A673 (cell line): ENCODE data around the gene MVB12B. TPM values are rescaled to one million over a fixed set of nuclear protein-coding genes. Genes with fewer than 3 reads are reported as not detected.

Experiments used
- BruUV-seq: library from RNA; stranded (reverse); fragments of 400-500 nt; replicated peaks from 2 replicates; lab custom pipeline; 2021; lab: Mats Ljungman, UMichigan
- CTCF ChIA-PET: fragments of 300-600 bp; sonication (Branson Sonifier 250); formaldehyde crosslinking; loops from one replicate; lab custom pipeline; 2022; ENCODE audit warnings: antibody characterized with exemption; lab: Charles Lee
- POLR2A ChIA-PET: fragments of 300-600 bp; sonication (Branson Sonifier 250); formaldehyde crosslinking; loops from one replicate; lab custom pipeline; 2022; ENCODE audit warnings: antibody characterized with exemption; ENCODE audit not compliant: low non-redundant PET; lab: Charles Lee
- DNase-seq: peaks from one replicate; pipeline ENCODE4 v3.0.0-alpha.2; 2015; ENCODE audit warnings: low spot score
- H3K27ac ChIP-seq: fragments of 200-600 bp; sonication (generic); 2 replicates; pipeline ENCODE4 v1.5.1; 2016; ENCODE audit warnings: mixed run types, low read depth, mild to moderate bottlenecking, mixed read lengths, antibody characterized with exemption, low read length; ENCODE audit not compliant: poor library complexity, severe bottlenecking
- H3K27me3 ChIP-seq: fragments of 200-600 bp; sonication (generic); replicated peaks from 2 replicates; pipeline ENCODE4 v1.6.1; 2017; ENCODE audit warnings: mixed run types, low read depth, mild to moderate bottlenecking, mixed read lengths, antibody characterized with exemption, low read length; ENCODE audit not compliant: insufficient read depth, poor library complexity
- H3K36me3 ChIP-seq: fragments of 200-600 bp; sonication (generic); 2 replicates; pipeline ENCODE4 v1.6.1; 2016; ENCODE audit warnings: mixed run types, mild to moderate bottlenecking, mixed read lengths, antibody characterized with exemption, low read length; ENCODE audit not compliant: insufficient read depth, poor library complexity, severe bottlenecking
- H3K4me1 ChIP-seq: fragments of 200-600 bp; sonication (generic); 2 replicates; pipeline ENCODE4 v1.6.1; 2017; ENCODE audit warnings: mixed run types, mild to moderate bottlenecking, mixed read lengths, antibody characterized with exemption, low read length; ENCODE audit not compliant: insufficient read depth, poor library complexity, severe bottlenecking
- H3K4me3 ChIP-seq: fragments of 200-600 bp; sonication (generic); 2 replicates; pipeline ENCODE4 v1.5.1; 2016; ENCODE audit warnings: low read depth, mixed run types, mild to moderate bottlenecking, mixed read lengths, low read length; ENCODE audit not compliant: poor library complexity, severe bottlenecking
- H3K9me3 ChIP-seq: fragments of 200-600 bp; sonication (generic); 2 replicates; pipeline ENCODE4 v1.6.1; 2016; ENCODE audit warnings: mixed run types, low read depth, mild to moderate bottlenecking, mixed read lengths, antibody characterized with exemption, low read length; ENCODE audit not compliant: poor library complexity, severe bottlenecking
- CTCF ChIP-seq: fragments of 300-800, 200-600 bp; sonication (generic); conservative IDR thresholded peaks from 2 replicates; pipeline ENCODE4 v1.5.1; 2017; ENCODE audit warnings: low read depth, mild to moderate bottlenecking, antibody characterized with exemption, low read length, moderate library complexity, mixed read lengths
- EZH2 ChIP-seq: fragments of 200-600 bp; sonication (generic); IDR thresholded peaks from 2 replicates; pipeline ENCODE4 v1.6.1; 2017; ENCODE audit warnings: borderline replicate concordance, low read depth, mild to moderate bottlenecking, mixed read lengths, antibody characterized with exemption, low read length; ENCODE audit not compliant: poor library complexity, severe bottlenecking
- intact Hi-C: fragments of 100-400 bp; cut with micrococcal nuclease; formaldehyde crosslinking; loops from one replicate; pipeline ENCODE4 v1.10.0; 2022; ENCODE audit not compliant: unreplicated experiment
- total RNA-seq: library from RNA; stranded (reverse); gene quantifications from 2 replicates; pipeline ENCODE4 v1.2.3, GENCODE V29; 2021

The MVB12B gene
- total RNA-seq, 1 experiment from 2014 or later, result 12.3 TPM

GRCh38 chr9:126367139-126367538 lies 40.5 kb downstream of the MVB12B start:
- ChIA-PET POLR2A (no interaction called here), CTCF (no interaction called here)
- TF ChIP-seq EZH2 (no peak), CTCF (no peak)
- peaks cover under 1% of the 10 kb centered on the region for H3K9me3 ChIP-seq
- DNase-seq, result no peak
- no peaks in the 10 kb centered on the region for H3K27me3 ChIP-seq
- no TSS peak for BruUV-seq
- H3K27ac ChIP-seq, result no peak overlapping the region
- H3K4me1 ChIP-seq, result no peaks in the 10 kb centered on the region
- intact Hi-C loops, result no loop called here
- no peak overlapping the region for H3K4me3 ChIP-seq
- no peaks in the 10 kb centered on the region for H3K36me3 ChIP-seq

GRCh38 chr9:126367616-126368015 lies 41.0 kb downstream of the MVB12B start:
- Histone ChIP-seq H3K36me3 (no peaks in the 10 kb centered on the region), H3K9me3 (no peaks in the 10 kb centered on the region), H3K27ac (no peak overlapping the region), H3K27me3 (no peaks in the 10 kb centered on the region), H3K4me1 (no peaks in the 10 kb centered on the region), H3K4me3 (no peak overlapping the region)
- CTCF ChIA-PET, result no interaction called here
- TF ChIP-seq EZH2, result no peak
- TF ChIP-seq CTCF, result no peak
- POLR2A ChIA-PET, result no interaction called here
- intact Hi-C loops, result no loop called here
- no peak for DNase-seq
- BruUV-seq, result no TSS peak

GRCh38 chr9:126368020-126368419 lies 41.4 kb downstream of the MVB12B start:
- Histone ChIP-seq H3K4me1 (no peaks in the 10 kb centered on the region), H3K4me3 (no peak overlapping the region), H3K9me3 (no peaks in the 10 kb centered on the region), H3K27ac (no peak overlapping the region), H3K36me3 (no peaks in the 10 kb centered on the region), H3K27me3 (no peaks in the 10 kb centered on the region)
- POLR2A ChIA-PET, result no interaction called here
- DNase-seq, result no peak
- TF ChIP-seq EZH2, result no peak
- no peak for TF ChIP-seq CTCF
- intact Hi-C loops, result no loop called here
- CTCF ChIA-PET, result no interaction called here
- BruUV-seq, result no TSS peak
